Vagina (tissue), 2 donors: ENCODE results near the gene EPB41. TPM values are rescaled to one million over a fixed set of nuclear protein-coding genes. Genes with fewer than 3 reads are reported as not detected.

Experiments used
- DNase-seq, 2 donors: peaks; one replicate each; pipeline ENCODE4 v3.0.0-alpha.2; 2017; ENCODE audit errors: extremely low spot score in 2 of 2
- H3K27ac ChIP-seq: fragments of 200-600 bp; sonication (generic); one replicate; pipeline ENCODE4 v1.5.1; 2019
- H3K27me3 ChIP-seq: fragments of 200-600 bp; sonication (generic); one replicate; pipeline ENCODE4 v1.5.1; 2019
- H3K36me3 ChIP-seq, 2 donors: fragments of 200-600 bp; sonication (generic); one replicate each; pipeline ENCODE4 v1.5.1; 2017 to 2019
- H3K4me1 ChIP-seq: fragments of 200-600 bp; sonication (generic); one replicate; pipeline ENCODE4 v1.5.1; 2019
- H3K4me3 ChIP-seq, 2 donors: fragments of 200-600 bp; sonication (generic); 1 replicate in 1 of 2; 2 replicates in 1 of 2; pipeline ENCODE4 v1.5.1; 2016 to 2019
- H3K9me3 ChIP-seq: fragments of 200-600 bp; sonication (generic); one replicate; pipeline ENCODE4 v1.5.1; 2019
- POLR2A ChIP-seq, 2 donors: fragments of 450-650 bp; IDR thresholded peaks; one replicate each; pipeline ENCODE4 v1.6.1; 2017; ENCODE audit warnings: antibody characterized with exemption in 2 of 2, mild to moderate bottlenecking in 2 of 2, moderate library complexity in 2 of 2
- POLR2AphosphoS5 ChIP-seq, 2 donors: sonication (generic); formaldehyde crosslinking; IDR thresholded peaks; one replicate each; pipeline ENCODE4 v1.9.0; 2017; ENCODE audit warnings: antibody characterized with exemption in 2 of 2, mild to moderate bottlenecking in 2 of 2, low read depth in 1 of 2; ENCODE audit not compliant: insufficient read depth in 1 of 2
- intact Hi-C: fragments of 100-400 bp; cut with DNase I; formaldehyde crosslinking; loops from one replicate; pipeline ENCODE4 v1.15.1; 2023
- total RNA-seq: library from RNA; depleted of rRNA; stranded (reverse); fragments of >200 nt; gene quantifications from one replicate; pipeline ENCODE4 v1.2.3, GENCODE V29; 2016
- TF ChIP-seq, protein P1 (sequence below), 3 experiments: fragments of 450-650 bp in 2 of 3; fragments of 200-600 bp in 1 of 3; sonication (generic) in 1 of 3; IDR thresholded peaks; one replicate each; pipeline ENCODE4 v1.5.1; 2017 to 2019; ENCODE audit warnings: antibody characterized with exemption in 3 of 3, mild to moderate bottlenecking in 2 of 3, moderate library complexity in 2 of 3

The EPB41 gene
- total RNA-seq, 1 donor from 2014 or later: 39.8 TPM

DNA sequence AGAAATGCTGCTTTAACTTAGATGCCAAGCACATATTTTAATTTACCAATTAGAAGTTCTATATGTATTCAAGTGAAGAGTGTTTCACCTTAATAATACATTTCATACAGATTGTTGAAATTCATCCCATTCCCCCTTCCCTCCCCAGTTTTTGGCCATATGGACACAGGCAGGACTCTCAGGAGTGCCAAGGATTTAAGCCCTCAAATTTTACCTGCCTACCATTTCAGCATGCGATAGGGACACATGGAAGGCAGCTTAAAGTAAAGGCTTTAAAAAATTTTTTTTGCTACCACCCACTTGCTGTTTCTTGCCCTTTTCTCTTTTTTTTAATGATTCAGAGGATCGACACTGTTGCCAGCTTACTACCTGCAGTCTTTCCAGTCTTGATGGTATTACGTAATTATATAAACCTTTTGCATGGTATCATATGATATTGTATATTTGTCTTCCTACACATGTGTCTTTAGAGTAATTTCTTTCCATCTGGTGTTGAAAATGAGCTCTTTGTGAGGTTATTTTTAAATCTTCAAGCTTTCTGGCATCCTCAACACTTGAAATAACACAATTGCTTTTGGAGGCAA, 7.0 kb downstream of the EPB41 start:
- TF ChIP-seq POLR2AphosphoS5 (IDR thresholded peaks at IDR 0.05; ENCODE audit: insufficient read depth in 1 of 2, low read depth in 1 of 2): no peak
- TF ChIP-seq POLR2A (IDR thresholded peaks at IDR 0.05): no peak
- TF ChIP-seq, protein P1, sequence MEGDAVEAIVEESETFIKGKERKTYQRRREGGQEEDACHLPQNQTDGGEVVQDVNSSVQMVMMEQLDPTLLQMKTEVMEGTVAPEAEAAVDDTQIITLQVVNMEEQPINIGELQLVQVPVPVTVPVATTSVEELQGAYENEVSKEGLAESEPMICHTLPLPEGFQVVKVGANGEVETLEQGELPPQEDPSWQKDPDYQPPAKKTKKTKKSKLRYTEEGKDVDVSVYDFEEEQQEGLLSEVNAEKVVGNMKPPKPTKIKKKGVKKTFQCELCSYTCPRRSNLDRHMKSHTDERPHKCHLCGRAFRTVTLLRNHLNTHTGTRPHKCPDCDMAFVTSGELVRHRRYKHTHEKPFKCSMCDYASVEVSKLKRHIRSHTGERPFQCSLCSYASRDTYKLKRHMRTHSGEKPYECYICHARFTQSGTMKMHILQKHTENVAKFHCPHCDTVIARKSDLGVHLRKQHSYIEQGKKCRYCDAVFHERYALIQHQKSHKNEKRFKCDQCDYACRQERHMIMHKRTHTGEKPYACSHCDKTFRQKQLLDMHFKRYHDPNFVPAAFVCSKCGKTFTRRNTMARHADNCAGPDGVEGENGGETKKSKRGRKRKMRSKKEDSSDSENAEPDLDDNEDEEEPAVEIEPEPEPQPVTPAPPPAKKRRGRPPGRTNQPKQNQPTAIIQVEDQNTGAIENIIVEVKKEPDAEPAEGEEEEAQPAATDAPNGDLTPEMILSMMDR (IDR thresholded peaks at IDR 0.05): no peak
- Histone ChIP-seq H3K36me3 (no peaks in the 10 kb centered on the region), H3K27ac (no peak overlapping the region), H3K4me3 (no peak overlapping the region), H3K27me3 (no peaks in the 10 kb centered on the region), H3K9me3 (no peaks in the 10 kb centered on the region), H3K4me1 (no peaks in the 10 kb centered on the region)
- intact Hi-C loops: no loop called here
- no peak for DNase-seq

DNA sequence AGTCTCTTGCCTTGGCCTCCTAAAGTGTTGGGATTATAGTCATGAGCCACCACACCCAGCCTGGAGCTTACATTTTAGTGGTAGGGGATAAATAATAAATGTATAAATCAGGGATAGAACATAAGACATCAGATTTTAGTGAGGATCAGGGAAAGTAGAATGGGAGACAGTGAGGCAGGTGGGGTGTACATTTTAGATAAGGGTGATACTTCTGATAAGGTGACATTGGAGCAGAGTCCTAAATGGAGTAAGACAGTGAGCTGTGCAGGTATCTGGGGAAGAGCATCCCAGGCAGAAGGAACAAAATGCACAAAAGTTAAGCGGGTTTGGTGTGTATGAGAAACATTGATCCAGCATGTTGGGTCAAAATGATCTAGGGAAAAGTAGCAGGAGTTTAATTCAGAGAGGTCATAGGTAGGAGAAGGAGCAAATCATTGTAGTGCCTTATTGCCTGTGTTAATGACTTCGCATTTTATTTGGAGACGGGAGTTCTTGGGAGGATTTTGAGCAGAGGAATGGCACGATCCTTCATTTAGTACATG, 11.1 kb downstream of the EPB41 start:
- intact Hi-C loops: no loop called here
- TF ChIP-seq POLR2AphosphoS5 (IDR thresholded peaks at IDR 0.05; ENCODE audit: insufficient read depth in 1 of 2, low read depth in 1 of 2): no peak
- TF ChIP-seq, protein P1 (IDR thresholded peaks at IDR 0.05): no peak
- no peak for TF ChIP-seq POLR2A (IDR thresholded peaks at IDR 0.05)
- no peaks in the 10 kb centered on the region for H3K9me3 ChIP-seq
- H3K36me3 ChIP-seq: no peaks in the 10 kb centered on the region
- no peak overlapping the region for H3K4me3 ChIP-seq
- peaks cover 13% of the 10 kb centered on the region for H3K4me1 ChIP-seq
- no peak overlapping the region for H3K27ac ChIP-seq
- no peak for DNase-seq
- H3K27me3 ChIP-seq: no peaks in the 10 kb centered on the region

DNA sequence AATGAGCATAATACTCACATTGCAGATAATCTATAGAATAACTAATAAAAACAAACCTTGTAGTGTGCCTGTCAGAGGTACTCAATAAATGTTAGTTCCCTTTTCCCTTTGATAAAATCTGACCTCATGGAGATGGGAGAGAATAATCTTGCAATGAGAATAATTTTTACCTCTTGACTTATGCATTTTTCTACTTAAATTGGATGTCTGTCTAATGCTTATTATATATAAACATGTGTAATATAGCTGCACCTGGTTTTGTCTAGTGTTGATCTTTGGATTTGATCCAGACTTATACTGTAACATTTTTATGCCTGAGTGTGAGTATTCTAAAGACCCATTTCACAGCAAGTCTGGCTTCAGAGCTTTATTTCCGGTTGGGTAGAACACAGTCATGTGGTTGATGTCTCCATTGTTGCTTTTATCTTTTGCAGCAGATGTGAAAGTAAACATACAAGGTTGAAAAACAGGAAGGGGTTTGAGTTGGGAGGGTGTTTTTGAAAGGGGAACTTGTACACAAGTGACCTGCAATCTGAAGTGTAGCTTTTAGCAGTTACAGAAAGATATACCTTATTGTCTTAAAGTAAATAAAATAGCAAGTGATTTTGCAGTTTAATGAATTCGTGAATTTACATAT, 12.4 kb downstream of the EPB41 start:
- H3K27ac ChIP-seq: no peak overlapping the region
- H3K36me3 ChIP-seq: no peaks in the 10 kb centered on the region
- H3K9me3 ChIP-seq: no peaks in the 10 kb centered on the region
- intact Hi-C loops: no loop called here
- peaks cover 13% of the 10 kb centered on the region for H3K4me1 ChIP-seq
- no peak for DNase-seq
- no peaks in the 10 kb centered on the region for H3K27me3 ChIP-seq
- TF ChIP-seq POLR2AphosphoS5 (IDR thresholded peaks at IDR 0.05; ENCODE audit: insufficient read depth in 1 of 2, low read depth in 1 of 2) (peak in 1 of 2 donors; percentile 71), POLR2A (IDR thresholded peaks at IDR 0.05) (no peak)
- TF ChIP-seq, protein P1 (IDR thresholded peaks at IDR 0.05): no peak
- no peak overlapping the region for H3K4me3 ChIP-seq

DNA sequence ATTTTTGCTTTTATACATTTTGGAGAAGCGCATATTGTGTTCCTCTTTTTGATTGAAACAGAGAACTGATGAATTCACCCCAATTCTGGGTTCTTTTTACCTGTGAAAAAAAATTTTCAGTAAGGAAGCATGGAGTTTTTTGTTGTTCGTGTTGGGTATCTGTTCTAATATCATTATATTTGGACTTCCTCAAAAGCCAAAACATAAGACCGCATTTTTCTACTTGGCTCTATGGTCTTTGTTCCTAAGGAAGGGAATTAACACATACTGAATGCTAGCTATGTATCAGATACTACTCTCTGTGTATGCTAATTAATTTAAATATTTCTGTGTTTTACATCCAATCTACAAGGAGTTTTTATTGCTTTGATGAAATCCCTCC, 12.9 kb downstream of the EPB41 start:
- H3K4me3 ChIP-seq: no peak overlapping the region
- peak overlapping the region; percentile 63 for H3K27ac ChIP-seq
- TF ChIP-seq POLR2AphosphoS5 (IDR thresholded peaks at IDR 0.05; ENCODE audit: insufficient read depth in 1 of 2, low read depth in 1 of 2): no peak
- TF ChIP-seq, protein P1 (IDR thresholded peaks at IDR 0.05): no peak
- TF ChIP-seq POLR2A (IDR thresholded peaks at IDR 0.05): no peak

More for the DNA sequence above, 12.9 kb downstream of the EPB41 start:
- intact Hi-C loops: no loop called here
- no peaks in the 10 kb centered on the region for H3K9me3 ChIP-seq
- no peaks in the 10 kb centered on the region for H3K36me3 ChIP-seq
- H3K27me3 ChIP-seq: no peaks in the 10 kb centered on the region
- no peak for DNase-seq
- H3K4me1 ChIP-seq: peaks cover 13% of the 10 kb centered on the region
